ENCODE measurements around the gene ECT2L. TPM values are rescaled to one million over a fixed set of nuclear protein-coding genes. Genes with fewer than 3 reads are reported as not detected.

Gene ECT2L, protein sequence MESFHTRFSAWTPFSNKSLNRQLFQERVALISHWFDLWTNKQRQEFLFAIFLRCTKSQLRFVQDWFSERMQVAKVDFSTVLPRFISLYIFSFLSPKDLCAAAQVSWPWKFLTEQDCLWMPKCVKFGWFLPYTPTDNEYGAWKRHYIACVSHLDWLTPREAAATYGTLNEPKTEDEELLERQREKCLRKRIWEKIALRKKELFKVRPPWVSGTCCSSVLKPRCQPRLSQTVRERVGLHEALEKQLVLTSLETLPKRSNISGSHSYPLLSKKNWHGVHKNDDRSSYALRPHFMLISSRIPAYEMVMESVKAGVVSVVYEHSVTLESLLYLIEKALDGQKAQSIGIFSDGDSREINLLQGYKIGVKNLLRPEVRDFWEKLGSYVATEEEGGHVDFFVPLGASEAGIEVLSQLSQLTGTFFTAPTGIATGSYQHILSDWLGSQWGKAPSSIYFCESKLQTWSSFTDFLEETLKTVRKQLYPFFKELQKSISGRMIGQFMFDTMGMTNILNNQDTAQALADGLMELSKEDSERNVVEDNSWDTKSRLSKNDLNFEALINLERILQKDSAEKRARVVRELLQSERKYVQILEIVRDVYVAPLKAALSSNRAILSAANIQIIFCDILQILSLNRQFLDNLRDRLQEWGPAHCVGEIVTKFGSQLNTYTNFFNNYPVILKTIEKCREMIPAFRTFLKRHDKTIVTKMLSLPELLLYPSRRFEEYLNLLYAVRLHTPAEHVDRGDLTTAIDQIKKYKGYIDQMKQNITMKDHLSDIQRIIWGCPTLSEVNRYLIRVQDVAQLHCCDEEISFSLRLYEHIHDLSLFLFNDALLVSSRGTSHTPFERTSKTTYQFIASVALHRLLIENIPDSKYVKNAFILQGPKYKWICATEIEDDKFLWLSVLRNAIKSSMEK
- not detected in 2 replicates for total RNA-seq (2021)
- percentile 16 among the genes with signal in this experiment for Bru-seq, nascent RNA
- percentile 23 among the genes with signal in this experiment for BruChase-seq, experiment 1, labeled RNA remaining after a 2-hour chase
- BruChase-seq, experiment 2, labeled RNA remaining after a 6-hour chase: percentile 14 among the genes with signal in this experiment
- long read RNA-seq: 0 reads

DNA sequence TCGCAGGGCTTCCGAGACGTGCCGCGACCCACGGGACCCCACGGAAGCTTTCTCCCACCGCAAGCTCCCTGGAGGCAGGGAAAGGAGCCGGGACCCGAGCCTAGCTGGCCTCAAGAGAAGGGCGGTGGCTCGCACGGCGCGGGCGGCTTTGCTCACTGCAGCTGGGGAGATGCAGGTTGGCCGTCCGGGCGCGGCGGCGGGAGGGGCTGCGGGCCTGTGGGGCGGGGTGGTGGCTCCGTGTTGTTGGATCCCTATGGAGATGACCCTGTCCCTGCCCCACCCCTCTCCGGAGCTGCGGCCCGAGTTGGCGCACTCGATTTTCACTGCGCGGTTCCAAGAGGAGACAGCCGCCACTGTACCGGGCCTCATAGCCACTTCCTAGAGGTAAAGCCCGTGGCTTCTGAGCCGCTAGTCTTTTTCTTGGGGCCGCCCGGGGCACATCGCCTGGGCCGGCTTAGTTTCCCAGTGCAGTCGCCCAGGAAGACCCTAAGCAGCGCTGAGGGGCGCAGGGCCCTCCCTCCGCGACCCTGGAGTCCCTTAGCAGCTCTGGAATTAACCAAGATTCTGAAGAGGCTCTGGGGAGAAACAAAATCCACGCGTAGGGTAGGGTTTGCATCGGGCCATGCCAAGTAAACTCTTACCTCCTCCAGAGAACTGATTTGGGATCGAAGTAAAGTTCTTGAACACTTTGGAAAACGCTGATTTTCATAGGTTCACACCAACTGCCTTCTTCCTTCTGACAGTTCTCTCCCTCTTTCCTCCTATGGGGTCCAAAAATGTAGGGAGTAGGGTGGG is at the start of gene ECT2L:
TSS of gene ECT2L (plus strand) at position 279 of the 795 bp plus-strand sequence. CDS start 17,188 bp downstream, outside the sequence.
- Histone ChIP-seq H3K27me3 (ENCODE audit: insufficient read depth, low read depth) (no peaks in the 10 kb centered on the region), H3K4me2 (no peak within 1 kb of the TSS), H3K27ac (no peak within 1 kb of the TSS), H4K20me1 (ENCODE audit: insufficient read depth) (no peaks in the 10 kb centered on the region), H3K79me2 (ENCODE audit: low read depth) (no peaks in the 10 kb centered on the region), H3F3A (ENCODE audit: insufficient read depth, low read depth) (no peaks in the 10 kb centered on the region; the same call in 1 of the 2 replicates), H3K9me2 (ENCODE audit: insufficient read depth) (no peaks in the 10 kb centered on the region), H2AFZ (no peak within 1 kb of the TSS), H3K4me3 (no peak within 1 kb of the TSS), H3K4me1 (replicated peaks; ENCODE audit: insufficient read depth) (no peaks in the 10 kb centered on the region), H3K9me3 (ENCODE audit: insufficient read depth, low read depth) (no peaks in the 10 kb centered on the region; the same call in 1 of the 2 replicates), H3K36me3 (ENCODE audit: low read depth) (no peaks in the 10 kb centered on the region)
- intact Hi-C loops (cut with micrococcal nuclease; ENCODE audit: unreplicated experiment): no loop called here
- TF ChIP-seq, protein P1, sequence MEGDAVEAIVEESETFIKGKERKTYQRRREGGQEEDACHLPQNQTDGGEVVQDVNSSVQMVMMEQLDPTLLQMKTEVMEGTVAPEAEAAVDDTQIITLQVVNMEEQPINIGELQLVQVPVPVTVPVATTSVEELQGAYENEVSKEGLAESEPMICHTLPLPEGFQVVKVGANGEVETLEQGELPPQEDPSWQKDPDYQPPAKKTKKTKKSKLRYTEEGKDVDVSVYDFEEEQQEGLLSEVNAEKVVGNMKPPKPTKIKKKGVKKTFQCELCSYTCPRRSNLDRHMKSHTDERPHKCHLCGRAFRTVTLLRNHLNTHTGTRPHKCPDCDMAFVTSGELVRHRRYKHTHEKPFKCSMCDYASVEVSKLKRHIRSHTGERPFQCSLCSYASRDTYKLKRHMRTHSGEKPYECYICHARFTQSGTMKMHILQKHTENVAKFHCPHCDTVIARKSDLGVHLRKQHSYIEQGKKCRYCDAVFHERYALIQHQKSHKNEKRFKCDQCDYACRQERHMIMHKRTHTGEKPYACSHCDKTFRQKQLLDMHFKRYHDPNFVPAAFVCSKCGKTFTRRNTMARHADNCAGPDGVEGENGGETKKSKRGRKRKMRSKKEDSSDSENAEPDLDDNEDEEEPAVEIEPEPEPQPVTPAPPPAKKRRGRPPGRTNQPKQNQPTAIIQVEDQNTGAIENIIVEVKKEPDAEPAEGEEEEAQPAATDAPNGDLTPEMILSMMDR (conservative IDR thresholded peaks at IDR 0.05): no peak
- no peak for TF ChIP-seq EZH2 (IDR thresholded peaks at IDR 0.05; ENCODE audit: low read depth)
- peak in 1 of 2 experiments; percentile 61 for DNase-seq
- POLR2A ChIA-PET (ENCODE audit: unreplicated experiment): no interaction called here
- CTCF ChIA-PET: no interaction called here
- no TSS peak for BruUV-seq (replicated peaks)

DNA sequence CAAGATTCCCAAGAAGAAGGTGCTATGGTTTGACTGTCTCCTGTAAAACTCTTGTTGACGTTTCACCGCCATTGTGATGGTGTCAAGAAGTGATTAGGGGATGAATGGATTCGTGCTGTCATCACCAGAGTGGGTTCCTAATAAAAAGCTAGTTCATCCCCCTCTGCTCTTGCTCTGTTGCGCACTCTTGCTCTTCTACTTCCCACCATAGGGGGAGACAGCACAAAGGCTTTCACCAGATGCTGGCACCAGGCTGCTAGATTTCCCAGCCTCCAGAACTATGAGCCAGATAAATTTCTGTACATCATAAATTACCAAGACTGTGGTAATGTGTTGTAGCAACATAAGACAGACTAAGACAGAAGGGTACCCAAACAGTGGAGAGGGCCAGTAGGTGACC is 43.9 kb upstream of the ECT2L start:
- no peak for DNase-seq
- no peak overlapping the region for H2AFZ ChIP-seq
- ChIA-PET POLR2A (ENCODE audit: unreplicated experiment) (no interaction called here), CTCF (no interaction called here)
- H3K4me3 ChIP-seq: no peak overlapping the region
- no peaks in the 10 kb centered on the region for H3K36me3 ChIP-seq (ENCODE audit: low read depth)
- no peaks in the 10 kb centered on the region for H3K27me3 ChIP-seq (ENCODE audit: insufficient read depth, low read depth)
- intact Hi-C loops (cut with micrococcal nuclease; ENCODE audit: unreplicated experiment): no loop called here
- no TSS peak for BruUV-seq (replicated peaks)
- no peak overlapping the region for H3K4me2 ChIP-seq
- H4K20me1 ChIP-seq (ENCODE audit: insufficient read depth): no peaks in the 10 kb centered on the region
- no peak for TF ChIP-seq EZH2 (IDR thresholded peaks at IDR 0.05; ENCODE audit: low read depth)
- TF ChIP-seq, protein P1 (conservative IDR thresholded peaks at IDR 0.05): no peak
- H3F3A ChIP-seq (ENCODE audit: insufficient read depth, low read depth): no peaks in the 10 kb centered on the region
- no peaks in the 10 kb centered on the region for H3K9me2 ChIP-seq (ENCODE audit: insufficient read depth)
- H3K9me3 ChIP-seq (ENCODE audit: insufficient read depth, low read depth): no peaks in the 10 kb centered on the region
- no peaks in the 10 kb centered on the region for H3K4me1 ChIP-seq (replicated peaks; ENCODE audit: insufficient read depth)
- H3K27ac ChIP-seq: no peak overlapping the region
- no peaks in the 10 kb centered on the region for H3K79me2 ChIP-seq (ENCODE audit: low read depth)

DNA sequence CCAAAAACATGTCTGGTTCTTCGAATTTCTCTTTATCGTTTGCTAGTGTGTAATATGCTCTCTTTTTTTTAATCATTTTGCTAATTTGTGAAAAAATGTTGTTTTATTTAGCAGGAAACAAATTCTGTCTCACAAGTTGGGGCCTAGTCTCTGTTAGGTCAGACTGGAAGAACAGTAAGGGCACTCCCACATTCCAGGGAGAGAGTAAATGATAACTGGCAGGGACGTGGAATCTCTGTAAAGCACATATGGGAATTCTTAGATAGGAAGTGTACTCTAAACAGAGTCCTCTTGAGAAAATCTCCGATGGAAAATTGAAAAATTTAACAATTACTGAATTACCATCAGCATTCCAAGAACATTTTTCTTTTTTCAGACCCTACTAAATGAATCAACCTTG is 38.8 kb upstream of the ECT2L start:
- Histone ChIP-seq H3K4me1 (replicated peaks; ENCODE audit: insufficient read depth) (no peaks in the 10 kb centered on the region), H3K9me3 (ENCODE audit: insufficient read depth, low read depth) (no peaks in the 10 kb centered on the region), H3K79me2 (ENCODE audit: low read depth) (no peaks in the 10 kb centered on the region), H3K4me2 (no peak overlapping the region), H3K27me3 (ENCODE audit: insufficient read depth, low read depth) (no peaks in the 10 kb centered on the region), H3K36me3 (ENCODE audit: low read depth) (no peaks in the 10 kb centered on the region), H3K9me2 (ENCODE audit: insufficient read depth) (no peaks in the 10 kb centered on the region), H4K20me1 (ENCODE audit: insufficient read depth) (no peaks in the 10 kb centered on the region), H3K4me3 (no peak overlapping the region), H2AFZ (no peak overlapping the region), H3F3A (ENCODE audit: insufficient read depth, low read depth) (no peaks in the 10 kb centered on the region), H3K27ac (no peak overlapping the region)
- ChIA-PET POLR2A (ENCODE audit: unreplicated experiment) (no interaction called here), CTCF (no interaction called here)
- TF ChIP-seq, protein P1 (conservative IDR thresholded peaks at IDR 0.05): no peak
- TF ChIP-seq EZH2 (IDR thresholded peaks at IDR 0.05; ENCODE audit: low read depth): no peak
- intact Hi-C loops (cut with micrococcal nuclease; ENCODE audit: unreplicated experiment): no loop called here
- DNase-seq: no peak
- BruUV-seq (replicated peaks): no TSS peak

Measured in PC-9 (cell line).